Fibroblast of pulmonary artery (primary cell): Measurements from ENCODE around the gene LLGL2.
A peak's percentile ranks its signal among the peaks of the same experiment; 100 is the strongest.

Experiments used
- DNase-seq: peaks from one replicate; pipeline ENCODE4 v3.0.0-alpha.2; 2010; ENCODE audit warnings: low read depth
- H3K4me3 ChIP-seq: replicated peaks from 2 replicates; pipeline ENCODE4 v1.5.1; 2011; ENCODE audit warnings: low read depth, mild to moderate bottlenecking, control low read depth, low read length, moderate library complexity
- TF ChIP-seq, protein P1 (sequence below): IDR thresholded peaks from 2 replicates; pipeline ENCODE4 v1.5.1; 2011; ENCODE audit warnings: mild to moderate bottlenecking, control low read depth, low read length, inconsistent platforms; ENCODE audit errors: missing control alignments

LLGL2 gene

GRCh38 chr17:75508931-75509361 lies 16.6 kb upstream of the LLGL2 start:
- DNase-seq: no peak
- TF ChIP-seq, protein P1, sequence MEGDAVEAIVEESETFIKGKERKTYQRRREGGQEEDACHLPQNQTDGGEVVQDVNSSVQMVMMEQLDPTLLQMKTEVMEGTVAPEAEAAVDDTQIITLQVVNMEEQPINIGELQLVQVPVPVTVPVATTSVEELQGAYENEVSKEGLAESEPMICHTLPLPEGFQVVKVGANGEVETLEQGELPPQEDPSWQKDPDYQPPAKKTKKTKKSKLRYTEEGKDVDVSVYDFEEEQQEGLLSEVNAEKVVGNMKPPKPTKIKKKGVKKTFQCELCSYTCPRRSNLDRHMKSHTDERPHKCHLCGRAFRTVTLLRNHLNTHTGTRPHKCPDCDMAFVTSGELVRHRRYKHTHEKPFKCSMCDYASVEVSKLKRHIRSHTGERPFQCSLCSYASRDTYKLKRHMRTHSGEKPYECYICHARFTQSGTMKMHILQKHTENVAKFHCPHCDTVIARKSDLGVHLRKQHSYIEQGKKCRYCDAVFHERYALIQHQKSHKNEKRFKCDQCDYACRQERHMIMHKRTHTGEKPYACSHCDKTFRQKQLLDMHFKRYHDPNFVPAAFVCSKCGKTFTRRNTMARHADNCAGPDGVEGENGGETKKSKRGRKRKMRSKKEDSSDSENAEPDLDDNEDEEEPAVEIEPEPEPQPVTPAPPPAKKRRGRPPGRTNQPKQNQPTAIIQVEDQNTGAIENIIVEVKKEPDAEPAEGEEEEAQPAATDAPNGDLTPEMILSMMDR: no peak
- H3K4me3 ChIP-seq: no peak overlapping the region

- H3K4me3 ChIP-seq: no peak overlapping the region
- TF ChIP-seq, protein P1: no peak
- DNase-seq: no peak
Observed at GRCh38 chr17:75509528-75510258, 15.8 kb upstream of the LLGL2 start.

DNA sequence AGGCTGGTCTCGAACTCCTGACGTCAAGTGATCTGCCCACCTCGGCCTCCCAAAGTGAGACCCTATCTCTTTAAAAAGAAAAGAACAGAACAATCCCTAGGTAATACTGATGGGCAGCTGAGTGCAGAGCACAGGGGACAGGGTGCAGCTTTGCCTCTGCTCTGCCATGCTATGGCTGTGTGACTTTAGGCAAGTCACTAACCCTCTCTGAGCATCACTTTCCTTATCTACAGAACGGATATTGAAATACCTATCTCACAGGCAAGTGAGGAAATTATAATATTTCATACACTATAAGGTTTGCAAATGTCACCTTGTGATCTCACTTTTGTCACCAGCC lies 14.3 kb upstream of the LLGL2 start:
- DNase-seq: no peak
- H3K4me3 ChIP-seq: no peak overlapping the region
- TF ChIP-seq, protein P1: no peak

DNA sequence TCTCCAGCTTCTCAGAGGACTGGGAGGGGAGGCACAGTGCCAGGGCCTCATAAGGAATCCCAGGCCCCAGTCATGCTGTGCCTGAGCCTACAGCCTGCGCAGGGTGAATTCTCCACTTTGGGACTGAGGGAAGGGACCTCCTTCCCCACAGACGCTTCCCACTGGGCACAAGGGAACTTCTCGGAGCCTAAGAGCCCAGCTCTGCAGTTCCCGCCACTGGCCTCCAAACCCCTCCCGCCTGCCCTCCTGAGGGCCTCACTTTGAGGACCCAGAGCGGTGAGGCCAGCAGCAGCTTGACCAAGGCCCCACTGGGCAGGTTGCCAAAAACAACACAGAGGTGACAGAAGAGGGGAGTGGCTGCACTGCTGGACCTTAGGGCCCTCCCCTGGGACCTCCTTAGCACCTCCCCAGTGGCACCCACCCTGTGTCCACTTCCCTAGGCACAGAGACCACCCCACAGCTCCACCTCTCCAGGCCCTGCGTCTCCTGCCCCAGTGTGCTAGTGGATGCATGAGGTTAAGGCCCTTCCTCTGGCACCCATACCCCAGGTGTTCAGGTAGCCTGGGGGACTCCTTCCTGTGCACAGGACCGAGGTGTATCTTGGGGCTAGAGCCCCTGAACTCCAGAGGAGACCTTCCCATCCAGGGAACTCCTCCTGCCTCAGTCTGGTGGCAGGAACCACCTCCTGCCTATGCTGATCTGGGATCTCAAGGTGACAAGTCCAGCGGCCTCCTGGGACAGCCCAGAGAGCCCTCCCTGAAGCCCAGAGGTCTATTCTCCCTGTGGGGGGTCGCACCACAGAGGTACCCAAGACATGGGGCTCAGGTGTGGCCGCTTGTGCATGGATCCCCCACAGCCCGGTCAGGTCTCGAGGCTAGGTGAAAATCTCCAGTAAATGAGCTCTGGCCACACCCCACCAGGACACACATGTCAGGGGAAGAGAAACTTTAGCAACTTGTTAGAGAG lies 13.6 kb upstream of the LLGL2 start:
- TF ChIP-seq, protein P1: no peak
- DNase-seq: no peak
- no peak overlapping the region for H3K4me3 ChIP-seq

- TF ChIP-seq, protein P1: no peak
- DNase-seq: no peak
- H3K4me3 ChIP-seq: no peak overlapping the region
Observed at GRCh38 chr17:75512926-75513640, 12.4 kb upstream of the LLGL2 start.

DNA sequence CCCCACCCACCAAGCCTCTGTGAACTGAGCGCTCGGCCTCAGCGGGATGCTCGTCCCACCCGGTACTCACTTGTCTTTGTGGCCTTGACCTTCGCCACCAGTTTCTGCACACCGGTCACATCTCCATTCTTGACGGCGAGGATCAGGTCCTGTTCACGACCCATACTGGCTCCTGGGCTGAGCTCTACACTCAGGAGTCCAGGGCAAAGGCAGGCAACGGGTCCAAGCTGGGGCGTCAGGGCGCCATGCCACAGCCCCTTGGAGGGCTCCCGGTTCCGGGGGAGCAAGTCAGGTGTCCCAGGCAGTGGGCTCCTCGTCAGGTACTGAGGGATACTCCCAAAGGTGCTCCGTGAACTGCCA lies 11.9 kb upstream of the LLGL2 start:
- no peak for DNase-seq
- TF ChIP-seq, protein P1: no peak
- H3K4me3 ChIP-seq: peak overlapping the region; percentile 72
